GM12878 (cell line): ENCODE measurements around the gene SLC20A1.

Source experiments
- BCLAF1 ChIP-seq: fragments of 450-650 bp; IDR thresholded peaks from 2 replicates; pipeline ENCODE4 v1.6.1; 2017; ENCODE audit warnings: antibody characterized with exemption, mild to moderate bottlenecking, moderate library complexity
- BHLHE40 ChIP-seq, 2 experiments: fragments of 450-650 bp in 1 of 2; IDR thresholded peaks; 2 replicates each; pipeline ENCODE4 v1.6.1; 2011 to 2017; ENCODE audit warnings: low read depth in 2 of 2, borderline replicate concordance in 1 of 2, improper control_type of control experiment in 1 of 2, low read length in 1 of 2, mild to moderate bottlenecking in 1 of 2
- CBFB ChIP-seq: IDR thresholded peaks from 2 replicates; pipeline ENCODE4 v1.6.1; 2016; ENCODE audit warnings: antibody characterized with exemption, low read depth
- CEBPB ChIP-seq, 2 experiments: fragments of 150-350 bp in 1 of 2; IDR thresholded peaks; 2 replicates each; pipeline ENCODE4 v1.6.1; 2012 to 2014; ENCODE audit warnings: low read depth in 2 of 2, low read length in 2 of 2, borderline replicate concordance in 1 of 2, inconsistent platforms in 1 of 2
- CTCF ChIP-seq, 3 experiments: IDR thresholded peaks in 2 of 3; conservative IDR thresholded peaks in 1 of 3; 2 replicates each; pipeline ENCODE4 v1.5.1; 2011; ENCODE audit warnings: low read depth in 3 of 3, low read length in 3 of 3, mild to moderate bottlenecking in 3 of 3, control low read depth in 2 of 3, moderate library complexity in 2 of 3, inconsistent platforms in 1 of 3, mixed read lengths in 1 of 3; ENCODE audit not compliant: control insufficient read depth in 2 of 3, insufficient read depth in 1 of 3; ENCODE audit errors: extremely low read depth in 1 of 3
- FOS ChIP-seq: IDR thresholded peaks from 3 replicates; pipeline ENCODE4 v1.6.1; 2011; ENCODE audit warnings: borderline replicate concordance; ENCODE audit not compliant: insufficient read length; ENCODE audit errors: extremely low read depth
- HDAC6 ChIP-seq: fragments of 200-600 bp; sonication (generic); IDR thresholded peaks from one replicate; pipeline ENCODE4 v1.8.0; 2017; ENCODE audit warnings: antibody characterized with exemption; ENCODE audit not compliant: unreplicated experiment
- MTA3 ChIP-seq: IDR thresholded peaks from 2 replicates; pipeline ENCODE4 v1.6.1; 2012; ENCODE audit warnings: low read length, inconsistent platforms, borderline replicate concordance
- NFXL1 ChIP-seq: fragments of 450-650 bp; IDR thresholded peaks from 2 replicates; pipeline ENCODE4 v1.6.1; 2017; ENCODE audit warnings: antibody characterized with exemption, mild to moderate bottlenecking, borderline replicate concordance
- POLR2A ChIP-seq: IDR thresholded peaks from 2 replicates; pipeline ENCODE4 v1.6.1; 2011; ENCODE audit warnings: low read depth, mild to moderate bottlenecking, low read length
- RFX5 ChIP-seq: IDR thresholded peaks from 2 replicates; pipeline ENCODE4 v1.6.1; 2011; ENCODE audit warnings: low read depth, low read length, improper control_type of control experiment
- ZBTB40 ChIP-seq: fragments of 450-650 bp; IDR thresholded peaks from 2 replicates; pipeline ENCODE4 v1.6.1; 2016; ENCODE audit warnings: mild to moderate bottlenecking, moderate library complexity, borderline replicate concordance
- ZNF274 ChIP-seq: IDR thresholded peaks from one replicate; pipeline ENCODE4 v1.8.0; 2011; ENCODE audit not compliant: insufficient read length, insufficient read depth

- TF ChIP-seq FOS (no peak), CTCF (IDR thresholded peaks at IDR 0.05 in 2 of 3, conservative IDR thresholded peaks at IDR 0.05 in 1 of 3; ENCODE audit: control insufficient read depth in 2 of 3, extremely low read depth in 1 of 3, insufficient read depth in 1 of 3, low read depth in 3 of 3, low read length in 3 of 3) (no peak), ZBTB40 (no peak), HDAC6 (no peak), ZNF274 (no peak), MTA3 (no peak), BHLHE40 (IDR thresholded peaks at IDR 0.05; ENCODE audit: borderline replicate concordance in 1 of 2, low read depth in 2 of 2, low read length in 1 of 2) (no peak), POLR2A (no peak), NFXL1 (no peak), BCLAF1 (no peak), CEBPB (IDR thresholded peaks at IDR 0.05; ENCODE audit: borderline replicate concordance in 1 of 2, low read depth in 2 of 2, low read length in 2 of 2) (no peak), CBFB (no peak), RFX5 (peak; percentile 67; the same call in 1 of the 2 replicates)
Measured at GRCh38 chr2:112646791-112647689, 1.3 kb downstream of the SLC20A1 start.
